Right forelimb (tissue), 1 donor: ENCODE results near the gene TSC22D3.
"Not testable (repeated sequence)": the region's sequence is repeated elsewhere in the genome, so short reads cannot be mapped to it uniquely, and the experiment has no call there.

Experiments
- DNase-seq: peaks from one replicate; pipeline ENCODE4 v3.0.0-alpha.2; 2018

Gene TSC22D3

GRCh38 chrX:107676559-107677378 lies 98.8 kb downstream of the TSC22D3 start:
- peak; percentile 77 for DNase-seq

- DNase-seq, result no peak
Observed at GRCh38 chrX:107675823-107676555, 99.6 kb downstream of the TSC22D3 start.

- no peak for DNase-seq
Observed at GRCh38 chrX:107675365-107675654, 100.3 kb downstream of the TSC22D3 start.

GRCh38 chrX:107674480-107675364 lies 100.9 kb downstream of the TSC22D3 start:
- peak; percentile 66 for DNase-seq

- peak; percentile 61 for DNase-seq
Observed at GRCh38 chrX:107673933-107674479, 101.6 kb downstream of the TSC22D3 start.

- DNase-seq, result no peak
Observed at GRCh38 chrX:107673431-107673830, 102.2 kb downstream of the TSC22D3 start.

- peak; percentile 66 for DNase-seq
Observed at GRCh38 chrX:107672955-107673378, 102.6 kb downstream of the TSC22D3 start.

GRCh38 chrX:107671256-107671655 lies 104.3 kb downstream of the TSC22D3 start:
- DNase-seq, result not testable (repeated sequence)

GRCh38 chrX:107669885-107670628 lies 105.5 kb downstream of the TSC22D3 start:
- DNase-seq, result no peak

- no peak for DNase-seq
Observed at GRCh38 chrX:107669261-107669660, 106.3 kb downstream of the TSC22D3 start.

- DNase-seq, result not testable (repeated sequence)
Observed at GRCh38 chrX:107668710-107669109, 106.9 kb downstream of the TSC22D3 start.

- no peak for DNase-seq
Observed at GRCh38 chrX:107667426-107667825, 108.2 kb downstream of the TSC22D3 start.

GRCh38 chrX:107666931-107667330 lies 108.7 kb downstream of the TSC22D3 start:
- no peak for DNase-seq
